HG03159 (cell line): Measurements from ENCODE around the gene MUC22.
"Not testable (repeated sequence)": the region's sequence is repeated elsewhere in the genome, so short reads cannot be mapped to it uniquely, and the experiment has no call there.

Experiments
- ATAC-seq: cut with Tn5 transposase; IDR thresholded peaks from one replicate; pipeline ENCODE4 v1.9.1; 2021; ENCODE audit warnings: mild to moderate bottlenecking, moderate library complexity; ENCODE audit not compliant: unreplicated experiment

MUC22 gene

GRCh38 chr6:30997301-30997700 is 13.0 kb upstream of the MUC22 start:
- ATAC-seq = no peak

GRCh38 chr6:30998785-30999184 is 11.5 kb upstream of the MUC22 start:
- ATAC-seq = no peak

GRCh38 chr6:31000067-31000860 is 10.0 kb upstream of the MUC22 start:
- ATAC-seq = not testable (repeated sequence)

GRCh38 chr6:31001281-31001888 is 8.9 kb upstream of the MUC22 start:
- no peak for ATAC-seq

GRCh38 chr6:31002471-31002870 is 7.8 kb upstream of the MUC22 start:
- no peak for ATAC-seq

- no peak for ATAC-seq
Observed at GRCh38 chr6:31004794-31005193, 5.5 kb upstream of the MUC22 start.

- no peak for ATAC-seq
Observed at GRCh38 chr6:31005249-31006020, 4.8 kb upstream of the MUC22 start.

- ATAC-seq = no peak
Observed at GRCh38 chr6:31007694-31008093, 2.6 kb upstream of the MUC22 start.

GRCh38 chr6:31008165-31008564 is 2.1 kb upstream of the MUC22 start:
- ATAC-seq = no peak

- ATAC-seq = no peak
Observed at GRCh38 chr6:31009731-31010130, 543 bp upstream of the MUC22 start.

- ATAC-seq = no peak
Observed at GRCh38 chr6:31011153-31011552, 879 bp downstream of the MUC22 start.

- ATAC-seq = no peak
Observed at GRCh38 chr6:31016659-31017299, 6.5 kb downstream of the MUC22 start.

GRCh38 chr6:31017436-31017835 is 7.2 kb downstream of the MUC22 start:
- not testable (repeated sequence) for ATAC-seq

GRCh38 chr6:31020057-31020456 is 9.8 kb downstream of the MUC22 start:
- ATAC-seq = no peak

GRCh38 chr6:31020631-31021255 is 10.5 kb downstream of the MUC22 start:
- not testable (repeated sequence) for ATAC-seq

GRCh38 chr6:31021705-31022531 is 11.6 kb downstream of the MUC22 start:
- not testable (repeated sequence) for ATAC-seq

- ATAC-seq = no peak
Observed at GRCh38 chr6:31025595-31025994, 15.3 kb downstream of the MUC22 start.

GRCh38 chr6:31031095-31031494 is 20.8 kb downstream of the MUC22 start:
- ATAC-seq = no peak

- ATAC-seq = no peak
Observed at GRCh38 chr6:31033075-31033474, 22.8 kb downstream of the MUC22 start.
